ENCODE data around the gene GOT2. TPM values are rescaled to one million over a fixed set of nuclear protein-coding genes. Genes with fewer than 3 reads are reported as not detected.

Gene GOT2
- polyA plus RNA-seq, 1 of the 3 experiments (the other 2 are of a cell fraction) = 69.2 TPM

GRCh38 chr16:58727796-58728568 lies 6.1 kb downstream of the GOT2 start (continued):
- no peak for TF ChIP-seq PBX3 (IDR thresholded peaks at IDR 0.05)

- Histone ChIP-seq H3K36me3 (replicated peaks in 1 of 2; ENCODE audit: control insufficient read depth in 1 of 2, insufficient read depth in 2 of 2, low read length in 1 of 2) (peaks cover 9 to 19% of the 10 kb centered on the region in 2 experiments), H3K4me2 (no peak overlapping the region), H3K27me3 (ENCODE audit: insufficient read depth) (no peaks in the 10 kb centered on the region), H3K9me3 (no peaks in the 10 kb centered on the region), H4K20me1 (ENCODE audit: insufficient read depth) (peaks cover 20% of the 10 kb centered on the region), H3K4me3 (ENCODE audit: low read depth in 2 of 2, low read length in 1 of 2) (no peak overlapping the region), H3K79me2 (ENCODE audit: insufficient read depth) (peaks cover 68% of the 10 kb centered on the region), H3K9me2 (no peaks in the 10 kb centered on the region), H3F3A (replicated peaks; ENCODE audit: insufficient read depth) (no peaks in the 10 kb centered on the region), H3K9ac (no peak overlapping the region), H3K27ac (ENCODE audit: low read depth in 2 of 2, low read length in 1 of 2) (no peak overlapping the region), H3K4me1 (ENCODE audit: control insufficient read depth in 1 of 2, insufficient read depth in 2 of 2, low read depth in 1 of 2, low read length in 1 of 2) (no peaks in the 10 kb centered on the region; a peak in 1 of 4 replicates), H2AFZ (ENCODE audit: low read depth) (no peak overlapping the region)
- WGBS (ENCODE audit: low lambda C conversion rate) = 90% methylated on average over 9 of the region's 9 CpGs
- POLR2A ChIA-PET = no interaction called here
- CTCF ChIA-PET = no interaction called here
- TF ChIP-seq IRF3 (IDR thresholded peaks at IDR 0.05; ENCODE audit: low read depth, low read length) (no peak), RXRA (IDR thresholded peaks at IDR 0.05; ENCODE audit: borderline replicate concordance, low read depth) (no peak), PBX3 (IDR thresholded peaks at IDR 0.05) (no peak), FOXM1 (IDR thresholded peaks at IDR 0.05; ENCODE audit: low read depth) (no peak), USF1 (IDR thresholded peaks at IDR 0.05; ENCODE audit: borderline replicate concordance, low read depth) (no peak), RCOR1 (IDR thresholded peaks at IDR 0.05; ENCODE audit: low read length) (no peak), YY1 (IDR thresholded peaks at IDR 0.05; ENCODE audit: low read depth) (no peak), SIN3A (IDR thresholded peaks at IDR 0.05; ENCODE audit: borderline replicate concordance, low read depth, low read length) (no peak), FOXJ3 (CRISPR knock-in tag; IDR thresholded peaks at IDR 0.05) (no peak), ELF1 (IDR thresholded peaks at IDR 0.05) (no peak), USF2 (IDR thresholded peaks at IDR 0.05; ENCODE audit: borderline replicate concordance, low read depth, low read length) (no peak), RAD21 (IDR thresholded peaks at IDR 0.05; ENCODE audit: low read length) (no peak), TEAD4 (IDR thresholded peaks at IDR 0.05; ENCODE audit: borderline replicate concordance, insufficient read depth) (no peak), TAF1 (IDR thresholded peaks at IDR 0.05; ENCODE audit: borderline replicate concordance, low read depth, low read length) (no peak), FOSL2 (IDR thresholded peaks at IDR 0.05; ENCODE audit: borderline replicate concordance, low read depth) (no peak), SMC3 (IDR thresholded peaks at IDR 0.05; ENCODE audit: low read depth, low read length) (no peak), GATA2 (CRISPR knock-in tag; IDR thresholded peaks at IDR 0.05) (no peak), CTCF (IDR thresholded peaks at IDR 0.05) (no peak)
- no peak for DNase-seq
Observed at GRCh38 chr16:58727028-58727781, 6.9 kb downstream of the GOT2 start.
